ENCODE results near the gene FBXL5.

FBXL5 gene, protein sequence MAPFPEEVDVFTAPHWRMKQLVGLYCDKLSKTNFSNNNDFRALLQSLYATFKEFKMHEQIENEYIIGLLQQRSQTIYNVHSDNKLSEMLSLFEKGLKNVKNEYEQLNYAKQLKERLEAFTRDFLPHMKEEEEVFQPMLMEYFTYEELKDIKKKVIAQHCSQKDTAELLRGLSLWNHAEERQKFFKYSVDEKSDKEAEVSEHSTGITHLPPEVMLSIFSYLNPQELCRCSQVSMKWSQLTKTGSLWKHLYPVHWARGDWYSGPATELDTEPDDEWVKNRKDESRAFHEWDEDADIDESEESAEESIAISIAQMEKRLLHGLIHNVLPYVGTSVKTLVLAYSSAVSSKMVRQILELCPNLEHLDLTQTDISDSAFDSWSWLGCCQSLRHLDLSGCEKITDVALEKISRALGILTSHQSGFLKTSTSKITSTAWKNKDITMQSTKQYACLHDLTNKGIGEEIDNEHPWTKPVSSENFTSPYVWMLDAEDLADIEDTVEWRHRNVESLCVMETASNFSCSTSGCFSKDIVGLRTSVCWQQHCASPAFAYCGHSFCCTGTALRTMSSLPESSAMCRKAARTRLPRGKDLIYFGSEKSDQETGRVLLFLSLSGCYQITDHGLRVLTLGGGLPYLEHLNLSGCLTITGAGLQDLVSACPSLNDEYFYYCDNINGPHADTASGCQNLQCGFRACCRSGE

DNA sequence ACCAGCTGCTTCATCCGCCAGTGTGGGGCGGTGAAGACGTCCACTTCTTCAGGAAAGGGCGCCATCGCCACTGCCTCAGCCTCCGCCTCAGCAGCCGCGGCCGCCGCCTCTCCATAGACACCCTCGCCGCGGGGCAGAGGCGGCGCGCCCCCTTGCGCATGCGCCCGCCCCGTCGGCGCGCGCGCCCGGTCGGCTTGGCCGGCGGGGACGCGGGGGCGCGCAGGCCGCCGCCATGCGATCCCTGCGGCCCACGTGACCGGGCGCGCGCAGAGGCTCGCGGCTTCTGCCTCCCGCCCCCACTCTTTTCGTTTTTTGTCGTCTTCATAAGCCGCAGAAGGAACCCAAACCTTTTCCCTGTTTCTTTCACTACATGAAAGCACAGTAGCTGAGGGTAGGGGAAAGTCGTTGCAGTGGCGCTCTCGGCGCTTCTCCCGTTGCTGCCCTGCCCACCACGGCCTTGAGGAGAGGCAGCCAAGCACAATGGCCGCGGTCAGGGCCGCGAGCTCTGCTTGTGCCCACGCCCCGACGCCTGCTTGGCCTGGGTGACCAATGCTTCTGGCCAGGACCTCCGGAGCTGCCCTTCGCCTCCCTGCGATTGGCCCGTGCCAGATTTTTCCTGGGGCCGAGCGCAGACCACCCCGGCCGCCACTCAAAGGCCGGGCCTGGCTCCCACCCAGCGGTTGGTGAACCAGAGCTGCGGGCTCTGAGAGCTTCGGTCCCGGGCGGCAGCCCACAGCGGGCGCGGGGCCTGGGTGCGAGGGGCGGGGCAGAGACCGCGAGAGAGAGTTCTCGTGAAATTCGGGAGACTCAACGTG, at the start of gene FBXL5:
Gene FBXL5, minus strand, starts transcription at position 135 of the 815 bp plus-strand sequence. Its CDS starts 70 bp downstream, at position 65.
- DNase-seq, result peak; percentile 64

DNA sequence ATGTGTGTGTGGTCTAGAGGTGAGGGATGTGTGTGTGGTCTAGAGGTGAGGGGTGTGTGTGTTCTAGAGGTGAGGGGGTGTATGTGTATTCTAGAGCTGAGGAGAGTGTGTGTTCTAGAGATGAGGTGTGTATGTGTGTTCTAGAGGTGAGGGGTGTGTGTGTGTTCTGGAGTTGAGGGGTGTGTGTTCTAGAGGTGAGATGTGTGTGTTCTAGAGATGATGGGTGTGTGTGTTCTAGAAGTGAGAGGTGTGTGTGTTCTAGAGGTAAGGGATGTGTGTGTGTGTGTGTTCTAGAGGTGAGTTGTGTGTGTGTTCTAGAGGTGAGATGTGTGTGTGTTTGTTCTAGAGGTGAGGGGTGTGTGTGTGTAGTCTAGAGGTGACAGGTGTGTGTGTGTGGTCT, 49.0 kb upstream of the FBXL5 start:
- DNase-seq, result no peak

DNA sequence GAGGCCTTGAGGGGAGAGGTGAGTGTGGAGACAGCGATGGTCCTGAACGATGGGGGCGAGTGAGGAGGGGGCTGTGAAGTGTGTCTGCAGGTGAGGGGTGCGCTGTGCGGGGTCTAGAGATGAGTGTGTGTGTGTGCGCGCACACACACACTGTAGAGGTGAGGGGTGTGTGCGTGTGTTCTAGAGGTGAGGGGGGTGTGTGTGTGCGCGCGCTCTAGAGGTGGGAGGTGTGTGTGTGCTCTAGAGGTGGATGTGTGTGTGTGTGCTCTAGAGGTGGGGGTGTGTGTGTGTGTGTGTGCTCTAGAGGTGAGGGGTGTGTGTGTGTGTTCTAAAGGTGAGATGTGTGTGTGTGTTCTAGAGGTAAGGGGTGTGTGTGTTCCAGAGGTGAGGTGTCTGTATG, 48.3 kb upstream of the FBXL5 start:
- DNase-seq, result no peak

DNA sequence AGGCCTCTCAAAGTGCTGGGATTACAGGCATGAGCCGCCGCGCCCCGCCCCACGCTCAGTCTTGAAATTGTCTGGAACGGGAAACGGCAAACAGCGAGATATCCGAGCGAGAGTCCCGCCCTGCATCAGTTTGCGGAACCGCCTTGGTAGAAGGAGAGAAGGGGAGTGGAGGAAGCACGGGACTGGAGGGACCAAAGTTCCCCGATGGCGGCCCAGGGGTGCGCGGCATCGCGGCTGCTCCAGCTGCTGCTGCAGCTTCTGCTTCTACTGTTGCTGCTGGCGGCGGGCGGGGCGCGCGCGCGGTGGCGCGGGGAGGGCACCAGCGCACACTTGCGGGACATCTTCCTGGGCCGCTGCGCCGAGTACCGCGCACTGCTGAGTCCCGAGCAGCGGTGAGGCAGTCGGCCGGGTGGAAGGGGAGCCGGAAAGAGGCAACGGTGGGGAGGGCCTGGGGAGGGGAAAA, 47.8 kb upstream of the FBXL5 start, which contains the start of gene BST1:
Gene BST1, plus strand, starts transcription at position 125 of the 463 bp plus-strand sequence. Its CDS starts 80 bp downstream, at position 205.
- no peak for DNase-seq

DNA sequence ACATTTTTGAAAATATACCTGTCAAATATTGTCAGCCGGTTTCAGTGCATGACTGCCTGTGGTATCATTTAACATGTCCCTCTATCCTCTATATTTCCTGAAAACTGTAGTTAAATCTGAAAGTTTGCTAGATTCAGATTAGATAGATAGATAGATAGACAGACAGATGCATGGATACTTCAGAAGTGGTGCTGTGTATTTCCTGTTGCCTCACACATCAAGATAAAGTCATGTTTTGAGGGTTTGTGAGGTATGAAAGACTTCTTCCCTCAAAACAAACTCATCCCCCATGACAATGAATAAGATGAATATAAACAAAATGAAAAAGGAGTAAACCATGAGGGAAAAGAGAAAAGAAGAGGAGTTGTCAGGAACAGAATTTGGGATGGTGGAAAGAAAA, 41.7 kb upstream of the FBXL5 start:
- no peak for DNase-seq

DNA sequence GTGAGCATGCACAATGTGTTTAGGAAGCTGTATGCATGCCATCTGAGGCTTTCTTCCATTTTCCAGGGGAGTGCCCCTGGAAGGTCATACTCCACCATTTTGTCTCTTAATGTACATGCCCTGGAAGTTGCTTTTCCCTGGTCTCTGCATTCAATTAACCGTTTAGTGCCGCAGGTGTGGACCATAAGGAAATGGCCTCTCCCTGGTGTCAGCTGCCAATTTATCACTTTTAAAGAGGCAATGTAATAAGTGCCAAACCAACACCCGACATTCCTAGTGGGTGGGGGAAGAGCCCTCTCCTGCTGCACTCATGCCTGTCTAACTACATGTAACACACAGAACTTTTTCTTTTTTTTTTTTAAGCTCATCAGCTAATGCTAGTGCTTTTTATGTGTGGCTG, 40.6 kb upstream of the FBXL5 start:
- DNase-seq, result no peak

DNA sequence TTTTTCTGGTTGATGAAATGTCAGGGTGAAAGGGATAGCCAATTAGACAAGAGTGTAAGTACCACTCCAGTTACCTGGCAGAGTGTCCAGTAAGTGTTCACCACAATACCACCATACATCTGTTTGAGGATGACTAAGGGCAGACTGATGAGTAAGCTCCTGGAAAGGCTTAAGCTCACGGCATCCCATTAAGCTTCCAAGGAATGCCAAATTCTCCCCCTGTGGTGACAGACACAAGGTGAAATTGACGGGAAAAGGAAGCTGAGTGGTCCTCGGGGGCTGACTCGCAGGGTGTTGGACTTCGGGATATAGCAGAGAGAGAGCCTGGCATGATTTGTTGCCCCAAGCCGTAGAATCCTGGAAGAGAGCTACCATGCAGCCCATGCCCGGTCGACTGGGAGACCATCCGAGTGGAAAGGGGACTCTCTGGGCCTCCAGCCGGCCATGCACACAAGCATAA, 40.1 kb upstream of the FBXL5 start:
- DNase-seq, result peak; percentile 37

DNA sequence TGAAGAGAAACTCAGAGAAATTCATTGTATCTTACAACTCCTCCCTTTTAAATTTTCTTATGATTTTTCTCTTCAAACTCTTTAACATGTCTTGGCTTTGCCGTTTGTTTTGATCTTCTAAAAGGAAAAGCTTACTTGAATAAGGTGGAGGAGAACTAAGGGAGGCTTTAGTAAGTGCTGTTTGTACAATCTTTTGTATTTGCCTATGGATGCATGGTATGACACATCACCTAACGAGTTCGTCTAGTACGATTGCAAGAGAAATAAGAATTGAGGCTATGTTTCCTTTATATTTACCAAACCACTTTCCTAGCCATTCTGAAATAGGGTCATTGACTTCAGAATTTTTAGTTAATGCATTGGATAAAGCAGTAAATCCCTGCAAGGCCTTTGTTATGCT, 39.3 kb upstream of the FBXL5 start:
- DNase-seq, result no peak

DNA sequence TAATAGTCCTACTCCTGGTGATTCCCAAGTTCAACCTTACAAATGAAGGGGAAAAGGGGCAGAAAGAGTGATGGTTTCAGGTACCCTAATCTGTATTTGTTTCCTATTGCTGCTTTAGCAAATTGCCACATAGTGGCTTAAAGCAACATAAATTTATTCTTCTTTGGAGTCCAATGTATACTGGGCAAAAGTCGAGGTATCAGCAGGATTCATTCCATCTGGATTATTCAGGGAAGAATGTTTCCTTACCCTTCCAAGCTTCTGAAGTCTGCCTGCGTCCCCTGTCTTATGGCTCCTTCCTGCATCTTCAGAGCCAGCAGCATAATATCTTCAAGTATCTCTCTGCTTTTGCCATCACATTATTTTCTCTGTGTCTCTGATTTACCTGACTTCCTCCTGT, 37.4 kb upstream of the FBXL5 start:
- no peak for DNase-seq

DNA sequence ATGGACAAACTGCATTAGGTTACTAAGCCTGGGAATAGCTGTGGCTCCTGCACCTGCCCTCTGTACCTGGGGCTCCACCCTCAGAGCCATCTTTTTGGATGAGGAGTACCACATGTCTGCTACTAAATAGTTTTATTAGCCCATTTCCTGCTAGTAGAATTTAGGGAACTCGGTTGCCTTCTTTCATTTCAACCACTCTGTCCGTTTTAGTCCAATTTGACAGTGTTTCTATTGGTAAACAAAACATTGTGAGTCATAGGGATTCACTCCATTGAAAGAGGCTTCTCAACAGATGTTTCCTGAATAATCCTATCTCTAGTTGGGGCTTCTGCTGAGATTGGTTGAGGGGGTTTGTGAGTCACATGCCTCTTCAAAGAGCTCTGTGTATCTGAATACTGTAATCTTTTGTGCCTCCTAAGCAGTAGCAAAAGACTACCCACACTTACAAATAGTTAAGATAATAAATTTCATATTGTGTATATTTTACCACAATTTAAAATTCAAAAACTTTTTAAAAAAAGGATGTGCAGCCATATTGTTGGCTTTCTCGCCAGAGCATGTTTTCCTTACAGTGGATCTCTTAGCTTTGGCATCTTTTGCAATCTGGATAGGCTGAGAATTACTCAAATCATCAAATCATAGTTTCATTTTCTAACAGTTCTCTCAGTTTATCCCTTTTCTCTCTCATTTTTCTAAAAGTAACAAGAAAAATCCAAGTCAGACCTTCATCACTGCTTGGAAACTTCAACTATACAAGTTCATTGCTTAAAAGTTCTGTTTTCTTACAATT, 36.4 kb upstream of the FBXL5 start:
- DNase-seq, result no peak

DNA sequence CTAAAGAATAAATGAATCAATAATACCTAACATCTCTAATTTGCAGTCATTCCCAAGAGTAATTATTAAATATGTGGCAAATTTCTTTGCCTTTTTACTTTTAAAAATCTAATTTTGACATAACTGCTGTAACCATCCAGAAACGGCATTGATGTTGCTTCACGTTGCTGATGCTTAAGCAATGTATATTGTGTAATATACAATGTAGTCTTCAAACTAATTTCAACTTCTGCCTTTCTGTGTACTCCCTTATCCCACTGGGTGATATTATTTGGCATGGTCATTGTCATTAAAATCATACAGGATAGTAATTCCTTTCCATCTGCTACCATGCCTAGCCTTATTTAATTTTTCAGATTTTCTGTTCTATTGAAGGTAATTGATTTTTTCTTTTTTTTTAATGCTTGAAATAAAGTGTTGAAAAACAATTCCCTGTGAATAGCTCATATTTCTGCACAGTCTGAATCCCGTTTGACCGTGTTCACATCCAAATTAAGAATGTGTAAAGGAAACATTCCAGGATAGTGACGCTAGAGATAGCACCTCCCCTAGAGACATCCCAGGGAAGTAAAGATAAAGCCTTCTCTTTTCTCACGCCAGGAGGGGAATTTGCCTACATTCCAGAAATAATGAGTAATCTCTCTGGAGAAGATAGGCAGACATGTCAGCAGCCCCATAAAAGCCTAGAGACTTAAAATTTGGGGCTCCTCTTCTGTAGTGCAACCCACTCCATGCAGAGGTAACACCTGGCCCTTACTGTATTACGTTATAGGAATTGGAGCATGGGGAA, 35.1 kb upstream of the FBXL5 start:
- DNase-seq, result peak; percentile 76

DNA sequence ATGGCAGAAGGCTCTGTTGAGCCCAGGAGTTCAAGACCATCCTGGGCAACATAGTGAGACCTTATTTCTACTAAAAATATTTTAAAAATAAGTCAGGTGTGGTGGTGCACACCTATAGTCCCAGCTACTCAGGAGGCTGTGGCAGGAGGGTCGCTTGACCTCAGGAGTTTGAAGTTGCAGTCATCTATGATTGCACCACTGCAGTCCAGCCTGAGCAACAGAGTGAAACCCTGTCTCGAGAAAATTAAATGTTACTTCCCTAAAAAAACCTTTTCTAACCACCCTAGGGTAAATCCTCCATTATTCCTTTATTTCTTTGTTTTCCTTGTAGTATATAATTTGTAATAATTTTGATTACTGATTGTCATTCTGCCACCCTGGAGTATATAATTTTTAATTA, 34.4 kb upstream of the FBXL5 start:
- no peak for DNase-seq

DNA sequence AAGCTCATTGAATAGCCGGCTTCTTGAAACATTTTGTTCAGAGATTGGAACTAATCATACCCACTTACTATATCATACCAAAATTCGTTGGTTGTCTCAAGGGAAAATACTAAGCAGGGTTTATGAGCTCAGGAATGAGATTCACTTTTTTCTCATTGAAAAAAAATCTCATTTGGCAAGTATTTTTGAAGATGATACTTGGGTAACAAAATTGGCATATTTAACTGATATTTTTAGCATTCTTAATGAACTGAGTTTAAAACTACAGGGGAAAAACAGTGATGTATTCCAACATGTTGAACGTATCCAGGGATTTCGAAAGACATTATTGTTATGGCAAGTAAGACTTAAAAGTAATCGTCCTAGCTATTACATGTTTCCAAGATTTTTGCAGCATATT, 32.9 kb upstream of the FBXL5 start:
- no peak for DNase-seq

DNA sequence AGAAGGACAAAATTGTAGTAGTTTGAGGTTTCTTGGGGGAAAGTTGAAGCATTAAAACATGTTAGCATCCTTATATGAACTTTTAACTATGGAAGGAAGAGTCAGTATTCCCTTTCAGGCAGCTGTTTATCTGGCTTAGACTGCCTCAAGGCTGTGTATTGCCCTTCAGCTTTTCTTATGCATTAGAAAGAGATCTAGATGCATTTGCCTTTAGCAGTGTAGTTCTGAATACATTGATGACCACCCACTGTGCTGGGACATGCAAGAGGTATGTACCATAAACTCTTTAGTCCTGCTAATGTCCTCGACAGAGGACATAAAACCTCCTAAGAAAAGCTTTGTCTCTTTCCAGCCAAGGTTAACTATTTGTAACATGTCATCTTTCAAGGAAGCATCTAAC, 29.3 kb upstream of the FBXL5 start:
- no peak for DNase-seq

DNA sequence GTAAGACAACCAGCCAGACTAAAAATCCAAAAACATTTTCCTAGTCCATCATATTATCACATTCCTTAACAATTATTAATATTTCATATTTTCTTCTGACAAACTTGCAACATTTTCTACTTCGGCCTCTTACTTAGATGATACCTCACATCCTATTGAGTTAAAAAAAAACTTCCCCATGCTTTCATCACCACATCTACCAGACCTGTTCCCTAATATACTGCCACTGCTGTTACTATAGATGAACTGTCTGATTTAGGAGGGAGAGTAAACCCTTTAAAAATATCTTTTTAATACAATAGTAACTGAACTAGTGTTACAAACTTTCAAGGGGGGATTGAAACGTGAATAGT, 28.0 kb upstream of the FBXL5 start:
- DNase-seq, result no peak

DNA sequence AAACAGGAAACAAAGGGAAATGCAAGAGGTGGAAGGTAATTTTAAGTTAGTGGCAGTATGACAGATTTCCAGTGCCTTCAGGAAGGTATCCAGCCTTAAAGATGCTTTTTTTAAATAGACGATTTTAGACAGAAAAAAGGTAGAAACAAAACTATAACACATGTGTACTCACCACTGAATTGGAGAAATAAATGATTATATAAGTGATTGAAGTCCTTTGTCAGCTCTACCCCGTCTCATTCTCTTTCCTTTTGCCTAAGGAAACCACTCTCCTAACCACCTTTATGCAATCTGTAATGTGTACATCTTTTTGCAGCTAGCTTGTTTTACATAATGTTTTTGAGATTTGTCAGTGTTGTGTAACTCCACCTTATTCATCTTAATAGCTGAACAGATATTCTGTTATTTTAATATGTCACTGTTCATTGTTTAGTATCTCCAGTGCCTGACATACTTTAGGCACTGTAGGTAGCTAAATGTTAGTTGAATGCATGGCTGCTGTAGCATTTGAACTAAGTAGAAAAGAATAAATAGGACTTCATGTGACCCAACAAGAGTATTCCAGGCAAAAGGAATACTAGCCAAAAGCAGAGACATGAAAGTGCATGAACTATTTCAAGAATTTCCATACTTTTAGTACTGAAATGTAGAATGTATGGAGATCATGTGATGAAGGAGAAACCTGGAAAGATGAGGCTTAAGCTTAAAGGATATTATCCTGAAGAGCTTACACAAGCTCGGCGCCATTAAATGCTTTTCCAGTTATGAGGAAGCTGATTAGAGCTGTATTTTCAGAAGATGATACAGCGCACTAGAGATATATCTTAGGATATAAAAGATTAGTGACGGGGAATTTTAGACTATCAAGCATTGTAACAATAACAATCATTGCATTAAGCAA, 27.3 kb upstream of the FBXL5 start:
- no peak for DNase-seq

DNA sequence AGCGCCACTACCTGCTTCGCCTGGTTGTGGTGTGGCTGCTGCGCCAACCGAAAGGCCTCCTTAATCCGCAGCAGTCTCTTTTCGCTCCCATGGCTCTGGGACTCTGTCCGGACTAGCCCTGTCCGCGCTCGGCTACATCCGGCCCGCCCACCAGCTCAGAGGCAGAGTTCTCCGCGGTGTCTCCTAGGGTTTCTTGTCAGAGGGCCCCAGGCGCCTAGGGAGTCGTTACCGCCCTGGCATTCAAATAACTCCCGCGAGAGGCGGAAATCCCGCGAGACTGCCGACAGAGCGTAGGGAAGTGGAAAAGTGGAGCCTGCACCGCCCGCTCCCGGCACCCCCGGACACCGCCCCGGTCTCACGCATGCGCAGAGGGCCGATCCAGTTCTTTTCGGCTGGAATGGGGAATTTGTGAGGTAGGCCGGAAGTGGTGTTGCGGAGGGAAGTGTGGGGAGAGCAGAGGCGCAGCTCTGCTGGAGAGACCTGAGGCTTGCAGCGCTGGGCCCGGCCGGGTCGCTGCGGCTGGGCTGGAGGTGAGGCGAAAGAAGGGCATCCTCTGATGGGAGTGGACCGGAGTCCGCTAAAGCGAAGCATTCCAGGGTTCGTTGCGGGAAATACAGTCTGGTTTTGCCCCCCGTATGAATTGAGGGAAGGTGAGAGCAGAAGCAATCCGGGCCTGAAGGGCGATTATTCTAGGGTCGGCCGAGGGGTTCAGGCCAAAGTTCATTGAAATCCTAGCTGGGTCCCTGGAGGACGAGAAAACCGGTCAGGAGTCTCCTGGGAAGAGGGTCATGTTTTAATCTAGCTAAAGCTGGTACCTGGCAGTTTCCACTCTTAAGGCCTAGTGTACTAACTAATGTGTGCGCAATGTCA, 26.4 kb upstream of the FBXL5 start, which contains the start of gene FAM200B:
Gene FAM200B, plus strand, starts transcription at position 456 of the 870 bp plus-strand sequence. CDS start 5,151 bp downstream, outside the sequence.
- DNase-seq, result peak; percentile 95

DNA sequence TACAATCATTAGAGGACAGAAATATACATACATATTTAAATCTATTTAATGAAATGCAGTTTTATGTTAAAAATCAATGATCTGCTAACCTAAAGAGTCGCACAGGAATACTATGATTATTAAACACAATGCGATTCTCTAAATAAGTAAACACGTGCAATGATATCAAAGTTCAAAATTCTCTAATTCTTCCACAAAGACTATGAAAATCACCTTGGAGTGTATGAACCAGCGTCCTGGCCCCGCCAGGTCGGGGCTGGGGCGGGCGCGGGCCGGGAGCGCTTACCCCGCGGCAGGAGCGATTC, 25.9 kb upstream of the FBXL5 start:
- DNase-seq, result no peak

DNA sequence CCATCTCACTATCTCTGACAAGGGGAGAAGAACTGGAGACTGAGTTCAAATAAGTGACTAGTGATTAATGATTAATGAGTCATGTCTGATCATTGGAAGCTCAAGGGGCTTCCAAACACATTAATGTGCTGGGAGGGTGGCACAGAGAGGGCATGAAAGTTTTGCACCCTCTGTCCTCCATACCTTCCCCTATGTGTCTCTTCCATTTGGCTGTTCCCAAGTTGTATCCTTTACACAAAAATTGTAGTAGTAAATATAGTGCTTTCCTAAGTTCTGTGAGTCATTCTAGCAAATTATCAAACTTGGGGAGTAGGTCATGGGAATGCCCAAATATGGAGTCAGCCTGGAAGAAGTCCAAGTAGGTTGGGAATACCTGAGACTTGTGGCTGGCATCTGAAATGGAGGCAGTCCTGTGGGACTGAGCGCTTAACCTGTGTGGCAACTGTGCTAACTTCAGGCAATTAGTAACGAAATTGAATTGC, 22.4 kb upstream of the FBXL5 start:
- no peak for DNase-seq
